Loucy (cell line): ENCODE results near the gene F13A1.

Source experiments
- H2AFZ ChIP-seq: fragments of 200-600 bp; sonication (generic); 2 replicates; pipeline ENCODE4 v1.6.0; 2016; ENCODE audit warnings: antibody characterized with exemption, mild to moderate bottlenecking, low read length, moderate library complexity
- H3F3A ChIP-seq: fragments of 200-600 bp; 2 replicates; pipeline ENCODE4 v1.6.0; 2016; ENCODE audit warnings: antibody characterized with exemption, low read depth, mild to moderate bottlenecking
- H3K27me3 ChIP-seq: fragments of 200-600 bp; sonication (generic); 2 replicates; pipeline ENCODE4 v1.6.1; 2014; ENCODE audit warnings: low read length, mild to moderate bottlenecking; ENCODE audit not compliant: insufficient read depth, poor library complexity, severe bottlenecking
- H3K36me3 ChIP-seq: fragments of 200-600 bp; sonication (generic); 2 replicates; pipeline ENCODE4 v1.6.1; 2016; ENCODE audit warnings: low read length; ENCODE audit not compliant: insufficient read depth
- H3K4me1 ChIP-seq: fragments of 200-600 bp; sonication (generic); 2 replicates; pipeline ENCODE4 v1.5.1; 2014; ENCODE audit warnings: low read length, mild to moderate bottlenecking; ENCODE audit not compliant: insufficient read depth, poor library complexity, severe bottlenecking
- H3K4me2 ChIP-seq: fragments of 200-600 bp; sonication (generic); 2 replicates; pipeline ENCODE4 v1.6.0; 2014; ENCODE audit warnings: antibody characterized with exemption, low read length, low read depth, mild to moderate bottlenecking; ENCODE audit not compliant: poor library complexity, severe bottlenecking
- H3K4me3 ChIP-seq: fragments of 200-600 bp; sonication (generic); 2 replicates; pipeline ENCODE4 v1.5.1; 2014; ENCODE audit warnings: low read length, mild to moderate bottlenecking, mixed read lengths; ENCODE audit not compliant: poor library complexity, severe bottlenecking
- H3K79me2 ChIP-seq: fragments of 200-600 bp; sonication (generic); 2 replicates; pipeline ENCODE4 v1.6.1; 2014; ENCODE audit warnings: low read length; ENCODE audit not compliant: insufficient read depth
- H3K9ac ChIP-seq: fragments of 200-600 bp; sonication (generic); 2 replicates; pipeline ENCODE4 v1.6.0; 2014; ENCODE audit warnings: mild to moderate bottlenecking, low read depth, low read length, moderate library complexity; ENCODE audit not compliant: poor library complexity, severe bottlenecking
- H3K9me2 ChIP-seq: fragments of 200-600 bp; sonication (generic); replicated peaks from 2 replicates; pipeline ENCODE4 v1.6.1; 2016; ENCODE audit warnings: low read depth, low read length, mixed read lengths
- H3K9me3 ChIP-seq: fragments of 200-600 bp; sonication (generic); 2 replicates; pipeline ENCODE4 v1.6.1; 2014; ENCODE audit warnings: mild to moderate bottlenecking, antibody characterized with exemption, low read length, low read depth; ENCODE audit not compliant: insufficient read depth
- H4K20me1 ChIP-seq: fragments of 200-600 bp; sonication (generic); 2 replicates; pipeline ENCODE4 v1.6.0; 2014; ENCODE audit warnings: antibody characterized with exemption, low read length, mild to moderate bottlenecking; ENCODE audit not compliant: insufficient read depth, poor library complexity, severe bottlenecking
- EZH2phosphoT487 ChIP-seq: fragments of 200-600 bp; IDR thresholded peaks from 2 replicates; pipeline ENCODE4 v1.6.1; 2018; ENCODE audit warnings: antibody characterized with exemption, mild to moderate bottlenecking, moderate library complexity, borderline replicate concordance
- TF ChIP-seq, protein P1 (sequence below): fragments of 200-600 bp; sonication (generic); conservative IDR thresholded peaks from 2 replicates; pipeline ENCODE4 v1.5.1; 2014; ENCODE audit warnings: mild to moderate bottlenecking, antibody characterized with exemption, low read length

Gene F13A1

DNA sequence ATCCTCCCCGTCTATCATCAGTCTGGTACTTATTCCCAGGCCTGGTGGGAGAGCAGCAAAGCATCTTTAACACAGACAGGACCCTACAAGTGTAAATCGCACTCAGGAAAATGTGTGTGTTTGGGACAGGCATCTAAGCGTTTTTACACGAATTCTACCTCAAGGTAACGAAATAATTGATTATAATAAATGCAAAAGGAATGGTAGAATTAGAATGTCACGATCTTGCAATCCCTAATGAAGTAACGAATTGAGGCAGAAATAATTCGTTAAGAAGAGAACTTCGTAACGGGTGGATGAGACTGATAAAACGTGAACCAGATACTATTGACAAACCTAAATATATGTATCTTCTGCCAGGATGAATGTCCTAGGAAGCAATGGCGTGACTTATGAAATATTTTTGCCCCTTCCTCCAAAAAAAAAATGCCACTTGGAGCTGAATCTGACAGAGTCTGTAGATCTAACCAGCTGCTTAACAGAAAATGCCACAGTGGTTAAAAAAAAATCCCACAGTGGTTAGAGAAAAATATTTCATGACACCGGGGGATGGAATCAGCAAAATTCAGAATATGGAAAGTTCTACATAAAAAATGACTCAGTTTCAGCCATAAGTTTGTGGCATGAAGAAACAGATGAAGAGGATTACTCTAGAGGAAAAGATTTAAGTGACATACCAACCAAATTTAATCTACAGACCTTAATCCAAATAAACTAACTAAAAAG, 68.7 kb downstream of the F13A1 start:
- Histone ChIP-seq H3K4me3 (no peak overlapping the region), H2AFZ (no peak overlapping the region), H3K9ac (no peak overlapping the region), H3K27me3 (peaks cover 16% of the 10 kb centered on the region), H4K20me1 (no peaks in the 10 kb centered on the region), H3K36me3 (no peaks in the 10 kb centered on the region), H3K79me2 (no peaks in the 10 kb centered on the region), H3K4me1 (peaks cover 10% of the 10 kb centered on the region), H3F3A (no peaks in the 10 kb centered on the region), H3K9me2 (no peaks in the 10 kb centered on the region), H3K4me2 (no peak overlapping the region), H3K9me3 (no peaks in the 10 kb centered on the region)
- TF ChIP-seq EZH2phosphoT487, result no peak
- TF ChIP-seq, protein P1, sequence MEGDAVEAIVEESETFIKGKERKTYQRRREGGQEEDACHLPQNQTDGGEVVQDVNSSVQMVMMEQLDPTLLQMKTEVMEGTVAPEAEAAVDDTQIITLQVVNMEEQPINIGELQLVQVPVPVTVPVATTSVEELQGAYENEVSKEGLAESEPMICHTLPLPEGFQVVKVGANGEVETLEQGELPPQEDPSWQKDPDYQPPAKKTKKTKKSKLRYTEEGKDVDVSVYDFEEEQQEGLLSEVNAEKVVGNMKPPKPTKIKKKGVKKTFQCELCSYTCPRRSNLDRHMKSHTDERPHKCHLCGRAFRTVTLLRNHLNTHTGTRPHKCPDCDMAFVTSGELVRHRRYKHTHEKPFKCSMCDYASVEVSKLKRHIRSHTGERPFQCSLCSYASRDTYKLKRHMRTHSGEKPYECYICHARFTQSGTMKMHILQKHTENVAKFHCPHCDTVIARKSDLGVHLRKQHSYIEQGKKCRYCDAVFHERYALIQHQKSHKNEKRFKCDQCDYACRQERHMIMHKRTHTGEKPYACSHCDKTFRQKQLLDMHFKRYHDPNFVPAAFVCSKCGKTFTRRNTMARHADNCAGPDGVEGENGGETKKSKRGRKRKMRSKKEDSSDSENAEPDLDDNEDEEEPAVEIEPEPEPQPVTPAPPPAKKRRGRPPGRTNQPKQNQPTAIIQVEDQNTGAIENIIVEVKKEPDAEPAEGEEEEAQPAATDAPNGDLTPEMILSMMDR, result no peak

DNA sequence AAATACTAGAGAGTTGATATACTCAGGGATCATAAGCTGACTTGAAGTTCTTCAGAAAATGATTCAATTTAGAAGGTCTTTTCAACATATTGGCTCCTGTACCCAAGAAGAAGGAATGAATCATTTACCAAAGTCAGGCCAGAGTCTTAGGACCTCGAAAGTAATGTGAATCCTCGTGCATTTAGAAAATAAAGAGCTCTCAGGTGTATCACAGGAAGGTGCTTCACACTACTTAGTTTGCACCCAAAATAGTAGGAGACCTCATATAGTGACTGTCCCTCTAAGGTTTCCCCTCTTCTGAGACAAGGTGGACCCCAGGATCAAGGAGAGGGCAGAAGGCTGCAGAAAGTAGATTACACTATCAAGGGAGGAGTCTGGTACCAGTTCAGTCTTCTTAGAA, 71.8 kb downstream of the F13A1 start:
- no peak overlapping the region for H3K4me2 ChIP-seq
- H3F3A ChIP-seq, result no peaks in the 10 kb centered on the region
- H3K36me3 ChIP-seq, result no peaks in the 10 kb centered on the region
- no peak overlapping the region for H3K4me3 ChIP-seq
- no peak for TF ChIP-seq EZH2phosphoT487
- TF ChIP-seq, protein P1, result no peak
- peaks cover 12% of the 10 kb centered on the region for H3K4me1 ChIP-seq
- H3K9me3 ChIP-seq, result no peaks in the 10 kb centered on the region
- no peaks in the 10 kb centered on the region for H3K79me2 ChIP-seq
- no peak overlapping the region for H3K9ac ChIP-seq
- peaks cover 38% of the 10 kb centered on the region for H3K27me3 ChIP-seq
- H2AFZ ChIP-seq, result no peak overlapping the region
- H4K20me1 ChIP-seq, result no peaks in the 10 kb centered on the region
- H3K9me2 ChIP-seq, result no peaks in the 10 kb centered on the region

DNA sequence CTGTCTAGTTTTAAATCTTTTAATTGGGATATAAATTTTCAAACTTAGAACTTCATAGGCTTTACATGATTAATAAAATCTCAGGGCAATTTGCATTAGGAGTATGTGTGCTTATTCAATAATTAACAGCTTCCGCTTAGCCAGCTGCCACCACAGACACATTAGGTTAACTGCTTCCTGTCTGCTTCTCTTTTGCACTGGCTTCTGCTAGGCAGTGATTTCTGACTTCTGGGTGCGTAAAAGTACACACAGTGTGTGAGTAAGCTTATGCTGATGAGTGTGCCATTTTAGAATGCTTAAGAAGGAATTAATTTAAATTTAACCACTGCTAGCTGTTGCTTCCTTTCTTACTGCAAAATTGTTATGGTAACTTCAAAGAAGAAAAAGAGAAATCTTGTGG, 73.9 kb downstream of the F13A1 start:
- H3K4me2 ChIP-seq, result no peak overlapping the region
- no peaks in the 10 kb centered on the region for H3K9me3 ChIP-seq
- no peak overlapping the region for H3K4me3 ChIP-seq
- peaks cover 42% of the 10 kb centered on the region for H3K27me3 ChIP-seq
- H3K9ac ChIP-seq, result no peak overlapping the region
- H2AFZ ChIP-seq, result no peak overlapping the region
- H3K79me2 ChIP-seq, result no peaks in the 10 kb centered on the region
- peaks cover 12% of the 10 kb centered on the region for H3K4me1 ChIP-seq
- TF ChIP-seq EZH2phosphoT487, result no peak
- TF ChIP-seq, protein P1, result no peak
- no peaks in the 10 kb centered on the region for H3K36me3 ChIP-seq
- no peaks in the 10 kb centered on the region for H3F3A ChIP-seq
- H4K20me1 ChIP-seq, result no peaks in the 10 kb centered on the region
- no peaks in the 10 kb centered on the region for H3K9me2 ChIP-seq
